Activated CD8-positive, alpha-beta memory T cell treated with anti-CD3 and anti-CD28 coated beads, Interleukin-2, amount 50 U/mL, for 1 hour (primary cell): ENCODE results near the gene AGAP5.

Experiments
- DNase-seq: peaks from one replicate; pipeline ENCODE4 v3.0.0-alpha.2; 2020; ENCODE audit errors: extremely low read depth

Gene AGAP5

DNA sequence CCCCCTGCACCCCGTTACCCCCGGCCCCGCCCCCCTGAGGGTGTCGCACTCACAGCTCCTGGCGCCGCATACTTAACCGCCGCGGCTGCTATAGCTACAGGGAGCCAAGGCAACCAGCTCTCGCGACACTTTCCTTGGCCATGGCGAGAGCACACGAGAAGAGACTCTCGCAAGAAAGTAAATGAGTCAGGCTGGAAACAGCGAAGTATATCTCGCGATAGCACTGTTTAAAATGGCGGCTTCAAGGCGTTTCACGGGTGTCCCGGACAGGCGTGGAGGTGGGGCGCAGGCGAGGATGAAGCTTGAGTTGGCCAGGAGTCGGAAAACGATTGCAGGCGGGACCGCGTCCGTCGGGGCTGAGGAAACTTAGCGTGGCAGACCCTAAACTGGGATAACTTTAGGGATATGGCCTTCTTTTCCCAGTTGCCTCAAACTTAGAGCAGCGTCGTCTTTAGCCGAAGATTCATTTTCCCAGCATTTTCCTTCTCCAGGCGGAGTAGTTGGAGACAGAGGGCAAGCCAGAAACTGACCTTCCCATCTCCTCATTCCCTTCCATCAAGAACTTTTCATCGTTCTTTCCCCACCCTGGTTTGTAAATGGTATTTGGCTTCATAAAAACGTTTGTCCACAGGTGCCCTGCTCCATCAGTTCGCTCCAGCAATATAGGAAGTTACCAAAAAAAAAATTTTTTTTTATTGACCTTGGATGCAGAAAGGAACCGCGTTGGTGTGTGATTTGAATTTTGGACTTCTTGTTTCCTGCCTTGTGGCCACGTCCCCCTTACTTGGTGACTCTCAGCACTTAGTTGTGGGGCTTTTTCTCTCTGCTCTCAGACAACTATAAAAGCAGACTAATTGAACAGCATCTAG, 71.8 kb downstream of the AGAP5 start:
- DNase-seq = peak; percentile 87

DNA sequence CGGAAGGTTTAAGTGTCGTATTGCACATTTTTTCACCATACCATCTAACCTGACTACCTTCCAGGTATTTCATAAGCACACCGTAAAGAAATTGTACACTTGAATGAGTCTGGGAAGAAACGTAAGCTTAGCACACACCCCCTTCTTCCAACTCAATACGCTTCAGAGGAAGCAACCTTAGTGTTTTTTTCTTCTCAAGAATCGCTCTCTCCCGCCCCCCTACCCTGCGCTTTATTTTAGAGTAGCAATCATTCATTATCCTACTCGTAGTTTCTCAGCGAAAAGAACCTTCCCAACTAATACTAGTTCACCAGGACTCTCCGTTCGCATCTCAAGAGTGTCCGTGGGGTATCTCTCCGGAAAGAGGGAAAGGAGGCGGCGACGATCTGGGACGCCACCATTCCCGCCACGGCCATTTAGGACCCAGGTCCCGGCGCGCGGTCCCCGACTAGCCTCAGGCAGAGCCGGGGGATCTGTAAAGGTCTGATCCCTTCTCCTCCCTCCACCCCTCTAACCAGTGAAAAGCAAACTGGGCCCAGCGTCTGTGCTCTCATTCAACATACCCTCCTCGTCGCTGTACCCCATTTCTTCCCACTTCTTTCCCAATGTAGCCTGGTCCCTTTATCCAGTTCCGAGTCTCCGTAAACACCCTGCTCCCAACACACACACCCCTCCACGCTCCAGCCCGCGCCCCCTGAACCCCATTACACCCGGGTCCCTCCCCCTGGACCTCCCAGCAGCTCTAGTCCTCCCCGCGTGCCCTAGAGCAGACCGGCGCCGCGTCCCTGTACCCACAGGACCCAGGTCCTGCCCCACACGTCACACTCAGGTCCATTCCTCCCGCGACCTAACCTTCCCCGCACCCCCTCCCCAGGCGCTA, 72.7 kb downstream of the AGAP5 start:
- no peak for DNase-seq
